GM12872 (cell line): ENCODE data around the gene SCARB1.

Experiments
- CTCF ChIP-seq: IDR thresholded peaks from 3 replicates; pipeline ENCODE4 v1.5.1; 2011; ENCODE audit warnings: low read depth, mild to moderate bottlenecking, low read length, moderate library complexity; ENCODE audit not compliant: insufficient read depth

The SCARB1 gene

GRCh38 chr12:124808272-124808671 is 55.4 kb downstream of the SCARB1 start:
- no peak for TF ChIP-seq CTCF

GRCh38 chr12:124805876-124806668 is 57.6 kb downstream of the SCARB1 start:
- TF ChIP-seq CTCF: no peak

- TF ChIP-seq CTCF: no peak
Measured at GRCh38 chr12:124805050-124805449, 58.6 kb downstream of the SCARB1 start.

- no peak for TF ChIP-seq CTCF
Measured at GRCh38 chr12:124804011-124804621, 59.5 kb downstream of the SCARB1 start.

GRCh38 chr12:124802361-124802760 is 61.3 kb downstream of the SCARB1 start:
- no peak for TF ChIP-seq CTCF

- TF ChIP-seq CTCF: no peak
Measured at GRCh38 chr12:124800506-124800905, 63.2 kb downstream of the SCARB1 start.

GRCh38 chr12:124797321-124797720 is 66.3 kb downstream of the SCARB1 start:
- TF ChIP-seq CTCF: no peak
